Measurements from ENCODE around the gene HYAL4.

Gene HYAL4

DNA sequence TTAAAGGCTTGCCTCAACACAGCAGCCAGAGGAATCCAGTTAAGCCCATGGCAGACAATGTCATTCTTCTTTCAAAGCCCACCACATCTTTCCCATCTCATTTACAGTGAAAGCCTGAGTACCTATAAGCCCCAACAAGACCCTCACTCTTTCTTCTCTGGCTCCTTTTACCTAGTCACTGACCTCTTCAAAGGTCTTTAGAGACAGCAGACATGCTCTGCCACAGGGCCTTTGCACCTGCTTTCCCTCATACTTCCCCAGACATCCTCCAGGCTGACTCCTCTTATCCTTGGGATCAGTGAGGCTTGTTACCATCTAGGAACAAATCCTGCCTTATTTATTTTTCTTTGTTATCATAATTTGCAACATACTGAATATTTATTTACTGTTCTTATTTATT lies 17.8 kb downstream of the HYAL4 start:
- Histone ChIP-seq H3K4me3 (ENCODE audit: low read length) (no peak overlapping the region), H3K9me3 (ENCODE audit: control insufficient read depth, insufficient read depth, low read length) (no peaks in the 10 kb centered on the region), H3K27ac (ENCODE audit: low read depth, low read length) (no peak overlapping the region), H3F3A (ENCODE audit: control insufficient read depth, insufficient read depth) (no peaks in the 10 kb centered on the region), H3K79me2 (ENCODE audit: control insufficient read depth, low read length) (no peaks in the 10 kb centered on the region), H3K27me3 (ENCODE audit: control insufficient read depth, low read length) (peaks cover 2% of the 10 kb centered on the region; the same call in 1 of the 2 replicates), H3K4me1 (ENCODE audit: control insufficient read depth, low read length) (no peaks in the 10 kb centered on the region), H4K20me1 (ENCODE audit: control insufficient read depth, insufficient read depth, low read depth, low read length) (no peaks in the 10 kb centered on the region), H3K9me2 (replicated peaks; ENCODE audit: control insufficient read depth, low read length) (no peaks in the 10 kb centered on the region), H3K36me3 (ENCODE audit: control insufficient read depth, low read length) (no peaks in the 10 kb centered on the region), H3K4me2 (ENCODE audit: low read length) (no peak overlapping the region)
- no peak for TF ChIP-seq EZH2phosphoT487 (IDR thresholded peaks at IDR 0.05; ENCODE audit: borderline replicate concordance, low read length)
- no peak for TF ChIP-seq CTCF (IDR thresholded peaks at IDR 0.05; ENCODE audit: low read depth, low read length, poor library complexity, severe bottlenecking)

DNA sequence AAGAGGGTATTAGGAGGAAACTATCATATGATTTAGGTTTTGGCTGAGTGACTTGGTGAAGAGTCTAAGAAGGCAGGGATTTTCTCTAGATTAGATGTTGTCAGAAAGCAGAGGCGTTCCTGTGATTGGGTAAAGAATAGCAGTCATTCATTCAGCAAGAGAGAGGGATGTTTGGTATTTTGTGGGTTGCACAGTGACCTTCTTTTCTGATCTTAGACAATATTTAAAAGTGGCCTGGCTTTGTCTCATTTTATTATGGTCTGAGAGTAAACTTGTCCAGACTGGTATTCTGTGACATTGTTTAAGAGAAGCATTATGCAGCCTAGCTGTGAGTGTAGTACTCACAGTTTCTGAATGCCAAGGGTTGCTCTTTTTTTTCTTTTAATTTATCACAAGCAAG lies 18.5 kb downstream of the HYAL4 start:
- no peaks in the 10 kb centered on the region for H3K4me1 ChIP-seq (ENCODE audit: control insufficient read depth, low read length)
- H3K36me3 ChIP-seq (ENCODE audit: control insufficient read depth, low read length), result no peaks in the 10 kb centered on the region
- no peaks in the 10 kb centered on the region for H4K20me1 ChIP-seq (ENCODE audit: control insufficient read depth, insufficient read depth, low read depth, low read length)
- TF ChIP-seq EZH2phosphoT487 (IDR thresholded peaks at IDR 0.05; ENCODE audit: borderline replicate concordance, low read length) (no peak), CTCF (IDR thresholded peaks at IDR 0.05; ENCODE audit: low read depth, low read length, poor library complexity, severe bottlenecking) (no peak)
- no peak overlapping the region for H3K4me2 ChIP-seq (ENCODE audit: low read length)
- no peak overlapping the region for H3K4me3 ChIP-seq (ENCODE audit: low read length)
- H3K79me2 ChIP-seq (ENCODE audit: control insufficient read depth, low read length), result no peaks in the 10 kb centered on the region
- H3K27me3 ChIP-seq (ENCODE audit: control insufficient read depth, low read length), result no peaks in the 10 kb centered on the region; the same call in 1 of the 2 replicates
- no peaks in the 10 kb centered on the region for H3F3A ChIP-seq (ENCODE audit: control insufficient read depth, insufficient read depth)
- H3K9me2 ChIP-seq (replicated peaks; ENCODE audit: control insufficient read depth, low read length), result no peaks in the 10 kb centered on the region
- H3K9me3 ChIP-seq (ENCODE audit: control insufficient read depth, insufficient read depth, low read length), result no peaks in the 10 kb centered on the region
- no peak overlapping the region for H3K27ac ChIP-seq (ENCODE audit: low read depth, low read length)

- H3K4me3 ChIP-seq (ENCODE audit: low read length), result no peak overlapping the region
- no peaks in the 10 kb centered on the region for H3K36me3 ChIP-seq (ENCODE audit: control insufficient read depth, low read length)
- no peaks in the 10 kb centered on the region for H3K4me1 ChIP-seq (ENCODE audit: control insufficient read depth, low read length)
- no peaks in the 10 kb centered on the region for H3K9me3 ChIP-seq (ENCODE audit: control insufficient read depth, insufficient read depth, low read length)
- no peak for TF ChIP-seq EZH2phosphoT487 (IDR thresholded peaks at IDR 0.05; ENCODE audit: borderline replicate concordance, low read length)
- TF ChIP-seq CTCF (IDR thresholded peaks at IDR 0.05; ENCODE audit: low read depth, low read length, poor library complexity, severe bottlenecking), result no peak
- no peak overlapping the region for H3K27ac ChIP-seq (ENCODE audit: low read depth, low read length)
- H3K27me3 ChIP-seq (ENCODE audit: control insufficient read depth, low read length), result no peaks in the 10 kb centered on the region; the same call in 1 of the 2 replicates
- H3K9me2 ChIP-seq (replicated peaks; ENCODE audit: control insufficient read depth, low read length), result no peaks in the 10 kb centered on the region
- H3K4me2 ChIP-seq (ENCODE audit: low read length), result no peak overlapping the region
- no peaks in the 10 kb centered on the region for H4K20me1 ChIP-seq (ENCODE audit: control insufficient read depth, insufficient read depth, low read depth, low read length)
- H3K79me2 ChIP-seq (ENCODE audit: control insufficient read depth, low read length), result no peaks in the 10 kb centered on the region
- H3F3A ChIP-seq (ENCODE audit: control insufficient read depth, insufficient read depth), result no peaks in the 10 kb centered on the region
Measured at GRCh38 chr7:123864012-123864411, 19.0 kb downstream of the HYAL4 start.

Measured in DOHH2 (cell line).